Measurements from ENCODE around the gene CELA2B.
"Not testable (repeated sequence)": the region's sequence is repeated elsewhere in the genome, so short reads cannot be mapped to it uniquely, and the experiment has no call there.

The CELA2B gene

DNA sequence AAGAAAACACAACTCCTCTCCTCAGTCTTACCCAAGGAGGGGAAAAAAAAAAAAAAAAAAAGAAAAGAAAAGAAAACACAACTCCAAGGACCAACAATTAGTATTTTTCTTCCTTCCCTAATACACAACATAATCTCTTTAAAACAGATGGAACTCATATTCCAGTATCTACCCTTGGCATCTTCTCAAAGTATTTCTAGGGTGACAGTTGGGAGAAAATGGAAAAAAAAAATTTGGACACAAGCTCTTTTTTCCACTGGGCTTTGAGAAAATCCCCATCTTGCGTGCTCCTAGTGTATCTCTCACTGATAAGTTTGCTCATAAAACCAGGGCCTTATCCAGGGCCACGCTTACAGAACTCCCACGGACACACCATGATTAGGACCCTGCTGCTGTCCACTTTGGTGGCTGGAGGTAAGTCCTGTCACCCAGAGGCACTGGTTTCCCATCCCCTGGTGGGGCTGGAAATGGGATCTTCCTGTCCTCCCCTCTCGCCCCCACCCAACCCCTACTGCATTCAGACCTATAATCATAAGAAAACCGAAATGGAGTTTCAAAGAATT lies at the start of gene CELA2B:
TSS of gene CELA2B (plus strand) at position 353 of the 563 bp plus-strand sequence. CDS start at position 375, 22 bp downstream.
- intact Hi-C loops (cut with DNase I), result no loop called here

DNA sequence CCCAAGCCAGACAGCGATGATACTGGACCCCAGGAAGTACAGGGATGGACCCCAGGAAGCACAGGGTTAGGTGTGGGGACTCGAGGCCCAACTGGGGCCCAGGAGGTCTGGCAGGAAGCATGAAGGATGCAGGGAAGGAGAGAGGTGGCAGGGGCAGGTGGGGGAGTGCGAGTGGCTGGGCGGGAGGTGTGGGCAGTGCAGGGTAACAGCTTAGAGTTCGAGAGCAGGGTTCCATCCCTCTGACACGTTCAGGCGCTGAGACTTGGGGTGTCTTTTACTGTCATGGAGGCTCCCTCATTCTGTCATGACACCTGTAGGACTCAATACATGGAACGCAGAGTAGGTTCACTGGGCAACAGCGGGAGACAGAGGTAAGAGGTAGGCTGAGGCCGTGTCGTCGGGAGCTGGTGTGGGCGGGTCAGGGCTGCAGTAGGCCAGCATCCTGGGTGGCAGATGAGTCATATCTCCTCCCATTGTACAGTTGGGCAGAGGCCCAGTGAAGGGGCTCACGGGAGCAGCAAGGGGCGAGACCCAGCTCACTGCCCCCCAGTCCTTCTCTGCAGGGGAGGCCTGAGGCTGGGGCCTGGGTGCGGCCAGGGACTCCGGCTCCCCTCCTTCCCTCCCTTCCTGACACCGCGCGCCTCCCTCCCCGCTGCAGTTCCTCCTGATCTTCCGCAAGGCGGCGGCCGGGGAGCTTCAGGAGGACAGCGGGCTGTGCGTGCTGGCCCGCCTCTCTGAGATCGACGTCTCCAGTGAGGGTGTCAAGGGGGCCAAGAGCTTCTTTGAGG lies 49.2 kb upstream of the CELA2B start:
- DNase-seq, result no peak
- intact Hi-C loops (cut with DNase I), result no loop called here

More for the DNA sequence above, at the start of gene CELA2B:
- DNase-seq, result no peak

DNA sequence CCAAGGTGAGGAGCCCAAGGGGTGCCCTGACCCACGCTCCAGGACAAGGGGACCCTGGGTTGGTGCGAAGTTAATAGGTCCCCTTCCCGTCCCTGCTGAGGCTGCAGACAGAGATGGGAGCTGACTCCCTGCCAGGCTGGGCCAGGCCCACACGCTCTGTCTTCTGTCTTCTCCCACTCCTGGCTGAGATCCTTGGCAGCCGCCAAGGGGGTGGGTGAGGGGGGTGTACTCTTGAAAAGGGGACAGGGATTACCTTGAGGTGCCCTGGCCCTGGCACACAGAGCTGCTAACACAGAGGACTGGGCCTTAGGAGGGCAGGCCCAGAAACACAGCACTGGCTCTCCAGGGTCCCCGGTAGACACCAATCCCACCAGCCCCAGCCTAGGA lies 48.6 kb upstream of the CELA2B start:
- no peak for DNase-seq
- intact Hi-C loops (cut with DNase I), result no loop called here

- intact Hi-C loops (cut with DNase I); DNase-seq: not testable (repeated sequence)
Observed at GRCh38 chr1:15428252-15428651, 47.7 kb upstream of the CELA2B start.

DNA sequence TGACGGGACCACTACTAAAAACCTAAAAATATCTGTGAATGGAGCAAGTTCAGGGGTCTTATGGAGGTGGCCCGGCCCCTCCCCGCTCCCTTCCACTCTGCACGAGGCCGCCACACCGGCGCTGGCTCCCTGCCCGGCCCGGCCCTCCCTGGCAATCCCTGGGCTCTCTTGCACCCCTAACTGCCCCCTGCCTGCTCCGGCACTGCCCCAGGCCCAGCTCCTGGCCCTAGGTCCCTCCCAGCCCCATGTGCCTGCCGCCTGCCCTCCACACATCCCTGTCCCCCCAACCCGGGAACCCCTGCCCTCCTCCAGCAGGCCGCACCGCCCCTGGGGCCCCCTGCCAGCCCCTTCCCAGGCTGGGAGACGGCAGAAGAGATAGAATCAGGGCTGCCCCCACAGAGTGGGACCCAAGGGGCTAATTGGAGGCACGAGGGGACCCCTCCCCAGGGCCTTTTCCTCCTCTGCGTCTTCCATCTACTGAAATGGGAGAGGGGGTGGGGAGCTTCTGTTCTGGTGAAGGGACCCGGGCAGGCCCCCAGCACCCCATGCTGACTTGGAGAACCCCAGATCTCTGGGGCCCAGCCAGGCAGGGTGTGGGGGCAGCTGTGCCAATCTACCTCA lies 47.0 kb upstream of the CELA2B start:
- DNase-seq, result no peak
- intact Hi-C loops (cut with DNase I), result no loop called here

DNA sequence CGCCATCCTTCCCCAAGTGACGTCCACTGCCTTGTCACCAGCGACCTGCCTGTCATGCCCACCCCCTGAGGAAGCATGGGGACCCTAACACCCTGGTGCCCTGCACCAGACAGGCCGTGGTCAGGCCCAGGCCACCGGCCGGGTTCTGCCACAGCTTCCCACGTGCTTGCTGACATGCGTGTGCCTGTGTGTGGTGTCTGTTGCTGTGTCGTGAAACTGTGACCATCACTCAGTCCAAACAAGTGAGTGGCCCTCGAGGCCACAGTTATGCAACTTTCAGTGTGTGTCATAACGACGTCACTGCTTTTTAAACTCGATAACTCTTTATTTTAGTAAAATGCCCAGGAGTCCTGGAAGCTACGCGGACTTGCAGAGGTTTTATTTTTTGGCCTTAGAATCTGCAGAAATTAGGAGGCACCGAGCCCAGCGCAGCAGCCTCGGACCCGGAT lies 46.2 kb upstream of the CELA2B start:
- intact Hi-C loops (cut with DNase I), result loop anchor here (2.0 kb wide), 1 partner anchor 105 kb away; no protein-coding TSS in a partner anchor
- no peak for DNase-seq

GRCh38 chr1:15430787-15431570 lies 44.9 kb upstream of the CELA2B start:
- intact Hi-C loops (cut with DNase I), result loop anchor here (2.0 kb wide), 1 partner anchor 106 kb away; no protein-coding TSS in a partner anchor
- peak in 41 of 42 donors; percentile 63 to 92 (median 81) for DNase-seq

GRCh38 chr1:15431571-15431948 lies 44.3 kb upstream of the CELA2B start:
- DNase-seq, result no peak

GRCh38 chr1:15432324-15432723 lies 43.6 kb upstream of the CELA2B start:
- DNase-seq, result no peak
- intact Hi-C loops (cut with DNase I), result no loop called here

More at GRCh38 chr1:15431571-15431948, 44.3 kb upstream of the CELA2B start:
- intact Hi-C loops (cut with DNase I), result loop anchor here (2.0 kb wide), 1 partner anchor 107 kb away; no protein-coding TSS in a partner anchor

- intact Hi-C loops (cut with DNase I), result no loop called here
- no peak for DNase-seq
Observed at GRCh38 chr1:15433471-15433870, 42.4 kb upstream of the CELA2B start.

DNA sequence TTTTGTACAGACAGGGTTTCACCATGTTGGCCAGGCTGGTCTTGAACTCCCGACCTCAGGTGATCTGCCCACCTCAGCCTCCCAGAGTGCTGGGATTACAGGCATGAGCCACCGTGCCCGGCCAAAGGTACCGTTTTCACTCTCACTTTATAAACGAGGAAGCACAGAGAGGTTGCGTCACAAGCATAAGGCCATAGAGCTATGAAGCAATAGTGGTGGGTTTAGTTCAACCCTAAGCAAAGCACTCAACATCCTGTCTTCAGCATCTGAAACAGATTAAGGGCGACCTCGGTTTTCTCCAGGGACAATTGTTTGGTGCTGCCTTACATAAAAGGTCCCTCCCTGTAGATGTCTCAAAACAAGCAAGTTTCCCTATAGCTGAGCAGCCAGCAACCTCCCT lies 41.2 kb upstream of the CELA2B start:
- intact Hi-C loops (cut with DNase I); DNase-seq: not testable (repeated sequence)

- no peak for DNase-seq
Observed at GRCh38 chr1:15435239-15436077, 40.4 kb upstream of the CELA2B start.

DNA sequence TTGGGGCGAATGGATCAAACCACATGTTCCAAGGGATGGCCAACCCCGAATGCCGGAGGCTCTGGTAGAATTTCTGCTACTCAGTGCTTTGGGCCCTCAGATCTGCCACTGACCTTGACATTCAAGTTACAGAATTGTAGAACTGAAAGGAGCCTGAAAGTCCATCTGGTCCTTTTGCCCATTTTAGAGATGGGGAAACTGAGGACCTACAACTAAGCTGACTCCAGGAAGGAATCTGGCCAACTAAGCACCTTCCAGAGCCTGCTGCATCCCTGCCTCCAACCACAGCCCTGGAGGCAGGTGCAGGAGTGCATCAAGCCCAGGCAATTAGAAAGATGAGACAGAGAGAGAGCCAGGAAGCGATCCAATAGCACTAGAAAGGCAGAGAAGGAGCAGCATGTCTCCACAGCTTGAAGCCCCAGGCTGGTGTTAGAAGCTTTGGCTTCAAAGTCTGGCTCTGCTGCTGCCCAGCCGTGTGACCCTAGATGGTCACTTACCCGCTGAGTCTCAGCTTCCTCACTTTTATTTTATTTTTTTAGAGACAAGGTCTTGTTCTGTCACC lies 38.9 kb upstream of the CELA2B start:
- no peak for DNase-seq
- intact Hi-C loops (cut with DNase I), result no loop called here

More at GRCh38 chr1:15435239-15436077, 40.4 kb upstream of the CELA2B start:
- intact Hi-C loops (cut with DNase I), result no loop called here

DNA sequence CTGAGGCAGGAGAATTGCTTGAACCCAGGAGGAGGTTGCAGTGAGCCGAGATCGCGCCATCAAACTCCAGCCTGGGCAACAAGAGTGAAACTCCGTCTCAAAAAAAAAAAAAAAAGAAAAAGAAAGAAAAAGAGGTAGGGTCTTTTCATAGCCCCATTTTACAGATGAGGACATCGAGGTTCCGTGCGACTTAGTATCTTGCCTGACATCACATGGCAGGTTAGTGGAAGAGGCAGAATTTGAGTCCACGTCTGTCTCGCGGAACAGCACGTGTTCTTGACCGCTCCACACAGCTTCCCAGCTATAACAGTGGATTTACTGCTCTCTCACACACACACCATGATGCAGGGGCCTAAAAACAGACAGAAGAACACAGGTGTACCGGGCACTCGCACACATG lies 36.6 kb upstream of the CELA2B start:
- no peak for DNase-seq
- intact Hi-C loops (cut with DNase I), result no loop called here

DNA sequence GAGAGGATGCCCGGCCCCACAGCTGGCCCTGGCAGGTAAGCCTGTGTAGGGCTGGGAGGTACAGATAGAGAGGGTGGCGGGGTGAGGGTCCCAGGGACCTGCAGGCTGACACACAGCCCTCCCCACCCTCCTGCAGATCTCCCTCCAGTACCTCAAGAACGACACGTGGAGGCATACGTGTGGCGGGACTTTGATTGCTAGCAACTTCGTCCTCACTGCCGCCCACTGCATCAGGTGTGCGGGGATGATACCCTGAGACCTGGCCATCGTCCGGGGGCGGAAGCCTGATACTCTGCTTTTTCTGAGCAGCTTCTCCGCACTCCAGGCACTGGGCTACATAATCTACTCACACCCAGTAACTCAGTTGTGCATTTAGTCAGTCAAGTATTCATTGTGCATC lies 35.5 kb upstream of the CELA2B start:
- intact Hi-C loops (cut with DNase I), result no loop called here
- no peak for DNase-seq

DNA sequence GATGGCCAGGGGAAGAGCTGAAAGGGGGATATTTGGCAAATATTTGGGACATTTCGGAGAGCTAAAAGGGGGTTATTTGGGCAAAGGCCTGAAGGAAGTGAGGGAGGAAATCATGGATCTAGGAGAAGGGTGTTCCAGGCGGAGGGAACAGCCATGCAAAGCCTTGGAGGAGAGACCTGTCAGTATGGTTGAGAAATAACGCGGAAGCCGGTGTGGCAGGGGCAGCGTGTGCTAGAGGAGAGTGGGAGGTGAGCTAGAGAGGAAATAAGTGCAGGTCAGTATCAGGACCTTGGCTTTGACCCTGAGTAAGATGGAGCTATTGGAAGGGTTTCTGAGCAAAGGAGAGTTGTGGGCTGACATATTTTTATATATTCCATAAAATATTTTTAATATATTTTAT lies 34.7 kb upstream of the CELA2B start:
- no peak for DNase-seq
- intact Hi-C loops (cut with DNase I), result no loop called here

DNA sequence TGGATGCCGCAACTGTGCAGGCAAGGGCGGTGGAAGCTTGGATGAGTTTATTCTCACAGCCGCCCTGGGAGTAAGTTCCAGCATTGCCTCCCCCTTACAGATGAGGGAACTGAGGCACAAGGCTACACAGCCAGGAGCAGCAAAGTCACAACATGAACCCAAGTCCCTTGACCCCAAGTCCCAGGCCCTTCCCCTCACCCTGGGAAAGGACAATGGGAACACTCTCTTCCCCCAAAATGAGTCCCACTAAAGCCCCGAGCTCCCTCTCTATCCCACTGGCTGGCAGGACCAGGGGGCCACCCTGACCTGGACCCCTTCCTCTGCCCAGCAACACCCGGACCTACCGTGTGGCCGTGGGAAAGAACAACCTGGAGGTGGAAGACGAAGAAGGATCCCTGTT lies 33.8 kb upstream of the CELA2B start:
- DNase-seq, result no peak
- intact Hi-C loops (cut with DNase I), result no loop called here

- DNase-seq, result no peak
- intact Hi-C loops (cut with DNase I), result no loop called here
Observed at GRCh38 chr1:15442759-15443158, 33.1 kb upstream of the CELA2B start.

Measured in head of caudate nucleus (tissue), 42 donors.